HEK293T (cell line): ENCODE data around the gene CABLES2.

Source experiments
- ARNT ChIP-seq: fragments of 450-650 bp; IDR thresholded peaks from 2 replicates; pipeline ENCODE4 v1.6.1; 2017; ENCODE audit warnings: mild to moderate bottlenecking
- BHLHE40 ChIP-seq: fragments of 450-650 bp; IDR thresholded peaks from 2 replicates; pipeline ENCODE4 v1.6.1; 2016; ENCODE audit warnings: mild to moderate bottlenecking, moderate library complexity, borderline replicate concordance
- CTBP1 ChIP-seq: fragments of 450-650 bp; IDR thresholded peaks from 2 replicates; pipeline ENCODE4 v1.6.1; 2016; ENCODE audit warnings: borderline replicate concordance
- FOXA1 ChIP-seq: fragments of 450-650 bp; IDR thresholded peaks from 2 replicates; pipeline ENCODE4 v1.6.1; 2016; ENCODE audit warnings: mild to moderate bottlenecking
- FOXK2 ChIP-seq: fragments of 450-650 bp; IDR thresholded peaks from 2 replicates; pipeline ENCODE4 v1.6.1; 2016; ENCODE audit warnings: mild to moderate bottlenecking
- FOXM1 ChIP-seq: fragments of 450-650 bp; IDR thresholded peaks from 2 replicates; pipeline ENCODE4 v1.6.1; 2017; ENCODE audit warnings: mild to moderate bottlenecking, borderline replicate concordance
- L3MBTL2 ChIP-seq: fragments of 450-650 bp; conservative IDR thresholded peaks from 2 replicates; pipeline ENCODE4 v1.6.1; 2016; ENCODE audit warnings: mild to moderate bottlenecking
- NFRKB ChIP-seq: fragments of 450-650 bp; IDR thresholded peaks from 2 replicates; pipeline ENCODE4 v1.6.1; 2016; ENCODE audit warnings: mild to moderate bottlenecking, moderate library complexity
- PKNOX1 ChIP-seq: fragments of 450-650 bp; IDR thresholded peaks from 2 replicates; pipeline ENCODE4 v1.6.1; 2016
- SP1 ChIP-seq: fragments of 450-650 bp; IDR thresholded peaks from 2 replicates; pipeline ENCODE4 v1.6.1; 2017
- SUZ12 ChIP-seq: fragments of 450-650 bp; IDR thresholded peaks from 2 replicates; pipeline ENCODE4 v1.6.1; 2016; ENCODE audit warnings: mild to moderate bottlenecking
- TARDBP ChIP-seq: fragments of 450-650 bp; IDR thresholded peaks from 2 replicates; pipeline ENCODE4 v1.6.1; 2016
- ZNF384 ChIP-seq: fragments of 450-650 bp; IDR thresholded peaks from 2 replicates; pipeline ENCODE4 v1.6.1; 2016

GRCh38 chr20:62413025-62413570, 6.0 kb upstream of the CABLES2 start:
- TF ChIP-seq SUZ12 = no peak
- no peak for TF ChIP-seq PKNOX1
- TF ChIP-seq NFRKB = no peak
- TF ChIP-seq FOXM1 = no peak
- TF ChIP-seq SP1 = no peak
- TF ChIP-seq ZNF384 = no peak
- no peak for TF ChIP-seq BHLHE40
- no peak for TF ChIP-seq CTBP1
- TF ChIP-seq ARNT = no peak
- TF ChIP-seq FOXK2 = no peak
- TF ChIP-seq FOXA1 = no peak
- no peak for TF ChIP-seq TARDBP
- TF ChIP-seq L3MBTL2 = no peak
